Measurements from ENCODE around the gene YDJC.

DNA sequence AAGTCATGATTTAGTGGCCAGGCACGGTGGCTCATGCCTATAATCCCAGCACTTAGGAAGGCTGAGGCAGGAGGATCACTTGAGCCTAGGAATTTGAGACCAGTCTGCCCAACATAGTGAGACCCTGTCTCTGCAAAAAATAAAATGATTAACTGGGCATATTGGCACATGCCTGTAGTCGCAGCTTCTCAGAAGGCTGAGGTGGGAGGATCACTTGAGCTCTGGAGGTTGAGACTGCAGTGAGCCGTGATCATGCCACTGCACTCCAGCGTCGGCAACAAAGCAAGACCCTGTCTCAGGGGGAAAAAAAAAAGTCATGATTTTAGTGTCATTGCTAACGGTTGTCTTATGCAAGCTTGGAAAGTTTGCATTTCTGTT is 50.4 kb downstream of the YDJC start:
- TF ChIP-seq, protein P1, sequence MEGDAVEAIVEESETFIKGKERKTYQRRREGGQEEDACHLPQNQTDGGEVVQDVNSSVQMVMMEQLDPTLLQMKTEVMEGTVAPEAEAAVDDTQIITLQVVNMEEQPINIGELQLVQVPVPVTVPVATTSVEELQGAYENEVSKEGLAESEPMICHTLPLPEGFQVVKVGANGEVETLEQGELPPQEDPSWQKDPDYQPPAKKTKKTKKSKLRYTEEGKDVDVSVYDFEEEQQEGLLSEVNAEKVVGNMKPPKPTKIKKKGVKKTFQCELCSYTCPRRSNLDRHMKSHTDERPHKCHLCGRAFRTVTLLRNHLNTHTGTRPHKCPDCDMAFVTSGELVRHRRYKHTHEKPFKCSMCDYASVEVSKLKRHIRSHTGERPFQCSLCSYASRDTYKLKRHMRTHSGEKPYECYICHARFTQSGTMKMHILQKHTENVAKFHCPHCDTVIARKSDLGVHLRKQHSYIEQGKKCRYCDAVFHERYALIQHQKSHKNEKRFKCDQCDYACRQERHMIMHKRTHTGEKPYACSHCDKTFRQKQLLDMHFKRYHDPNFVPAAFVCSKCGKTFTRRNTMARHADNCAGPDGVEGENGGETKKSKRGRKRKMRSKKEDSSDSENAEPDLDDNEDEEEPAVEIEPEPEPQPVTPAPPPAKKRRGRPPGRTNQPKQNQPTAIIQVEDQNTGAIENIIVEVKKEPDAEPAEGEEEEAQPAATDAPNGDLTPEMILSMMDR (IDR thresholded peaks at IDR 0.05; ENCODE audit: poor library complexity): no peak
- TF ChIP-seq EZH2 (IDR thresholded peaks at IDR 0.05; ENCODE audit: borderline replicate concordance) (no peak), EZH2phosphoT487 (IDR thresholded peaks at IDR 0.05; ENCODE audit: low read depth, severe bottlenecking, unreplicated experiment) (no peak)
